ENCODE measurements around the gene ZFP1.

GRCh38 chr16:75175074-75175473, 26.8 kb downstream of the ZFP1 start:
- no peak for TF ChIP-seq CTCF (conservative IDR thresholded peaks at IDR 0.05; ENCODE audit: low read depth in 2 of 2)
- no peak for TF ChIP-seq ZNF114 (CRISPR knock-in tag; IDR thresholded peaks at IDR 0.05)
- no peak for TF ChIP-seq POLR2AphosphoS5 (IDR thresholded peaks at IDR 0.05; ENCODE audit: low read depth)
